HEK293 (cell line): ENCODE measurements around the gene PAN2.

Experiments used
- BCL6B ChIP-seq: fragments of 450-650 bp; formaldehyde crosslinking; IDR thresholded peaks from 2 replicates; pipeline ENCODE4 v1.5.1; 2017; ENCODE audit warnings: missing biosample characterization, missing genetic modification characterization
- GLIS1 ChIP-seq: fragments of 450-650 bp; formaldehyde crosslinking; IDR thresholded peaks from 2 replicates; pipeline ENCODE4 v1.5.1; 2016; ENCODE audit warnings: missing biosample characterization, missing genetic modification characterization
- KLF1 ChIP-seq: fragments of 450-650 bp; formaldehyde crosslinking; IDR thresholded peaks from 2 replicates; pipeline ENCODE4 v1.5.1; 2016; ENCODE audit warnings: missing biosample characterization, missing genetic modification characterization
- KLF10 ChIP-seq: fragments of 450-650 bp; IDR thresholded peaks from 2 replicates; pipeline ENCODE4 v1.5.1; 2018; ENCODE audit warnings: missing biosample characterization, mild to moderate bottlenecking, missing genetic modification characterization
- OSR2 ChIP-seq: fragments of 450-650 bp; formaldehyde crosslinking; IDR thresholded peaks from 2 replicates; pipeline ENCODE4 v1.5.1; 2016; ENCODE audit warnings: missing biosample characterization, missing genetic modification characterization
- SCRT1 ChIP-seq: fragments of 450-650 bp; formaldehyde crosslinking; IDR thresholded peaks from 2 replicates; pipeline ENCODE4 v1.5.1; 2016; ENCODE audit warnings: missing biosample characterization, missing genetic modification characterization, borderline replicate concordance
- ZBTB1 ChIP-seq: fragments of 450-650 bp; formaldehyde crosslinking; IDR thresholded peaks from 2 replicates; pipeline ENCODE4 v1.5.1; 2016; ENCODE audit warnings: missing biosample characterization, missing genetic modification characterization
- ZFP3 ChIP-seq: fragments of 450-650 bp; formaldehyde crosslinking; IDR thresholded peaks from 2 replicates; pipeline ENCODE4 v1.5.1; 2016; ENCODE audit warnings: low read depth, missing biosample characterization, missing genetic modification characterization
- ZNF175 ChIP-seq: fragments of 450-650 bp; formaldehyde crosslinking; IDR thresholded peaks from 2 replicates; pipeline ENCODE4 v1.5.1; 2016; ENCODE audit warnings: missing biosample characterization, missing genetic modification characterization
- ZNF302 ChIP-seq: fragments of 450-650 bp; formaldehyde crosslinking; IDR thresholded peaks from 2 replicates; pipeline ENCODE4 v1.5.1; 2016; ENCODE audit warnings: missing biosample characterization, missing genetic modification characterization, low read depth
- ZNF311 ChIP-seq: fragments of 450-650 bp; formaldehyde crosslinking; IDR thresholded peaks from 2 replicates; pipeline ENCODE4 v1.5.1; 2017; ENCODE audit warnings: missing biosample characterization, missing genetic modification characterization, borderline replicate concordance
- ZNF404 ChIP-seq: fragments of 450-650 bp; formaldehyde crosslinking; IDR thresholded peaks from 2 replicates; pipeline ENCODE4 v1.5.1; 2017; ENCODE audit warnings: missing biosample characterization, missing genetic modification characterization
- ZNF426 ChIP-seq: fragments of 450-650 bp; formaldehyde crosslinking; IDR thresholded peaks from 2 replicates; pipeline ENCODE4 v1.5.1; 2017; ENCODE audit warnings: missing biosample characterization, missing genetic modification characterization, mild to moderate bottlenecking, inconsistent platforms, moderate library complexity
- ZNF449 ChIP-seq: fragments of 450-650 bp; formaldehyde crosslinking; IDR thresholded peaks from 2 replicates; pipeline ENCODE4 v1.5.1; 2017; ENCODE audit warnings: missing biosample characterization, mild to moderate bottlenecking, missing genetic modification characterization, moderate library complexity
- ZNF513 ChIP-seq: fragments of 450-650 bp; IDR thresholded peaks from 2 replicates; pipeline ENCODE4 v1.5.1; 2018; ENCODE audit warnings: missing biosample characterization, missing genetic modification characterization
- ZNF518A ChIP-seq: fragments of 450-650 bp; formaldehyde crosslinking; conservative IDR thresholded peaks from 2 replicates; pipeline ENCODE4 v1.5.1; 2016; ENCODE audit warnings: low read depth, missing biosample characterization, missing genetic modification characterization
- ZNF621 ChIP-seq: fragments of 450-650 bp; formaldehyde crosslinking; IDR thresholded peaks from 2 replicates; pipeline ENCODE4 v1.5.1; 2017; ENCODE audit warnings: missing biosample characterization, missing genetic modification characterization
- ZNF629 ChIP-seq: fragments of 450-650 bp; formaldehyde crosslinking; IDR thresholded peaks from 2 replicates; pipeline ENCODE4 v1.5.1; 2017; ENCODE audit warnings: missing biosample characterization, missing genetic modification characterization
- ZNF777 ChIP-seq: fragments of 450-650 bp; formaldehyde crosslinking; IDR thresholded peaks from 2 replicates; pipeline ENCODE4 v1.5.1; 2017; ENCODE audit warnings: missing biosample characterization, missing genetic modification characterization, borderline replicate concordance
- ZSCAN5A ChIP-seq: fragments of 450-650 bp; formaldehyde crosslinking; IDR thresholded peaks from 2 replicates; pipeline ENCODE4 v1.5.1; 2016; ENCODE audit warnings: missing biosample characterization, missing genetic modification characterization
- TF ChIP-seq, protein P1 (sequence below): fragments of 450-650 bp; formaldehyde crosslinking; IDR thresholded peaks from 2 replicates; pipeline ENCODE4 v1.5.1; 2016; ENCODE audit warnings: missing biosample characterization, missing genetic modification characterization
- TF ChIP-seq, protein P2 (sequence below): fragments of 450-650 bp; formaldehyde crosslinking; IDR thresholded peaks from 2 replicates; pipeline ENCODE4 v1.5.1; 2016; ENCODE audit warnings: missing biosample characterization, missing genetic modification characterization, borderline replicate concordance
- TF ChIP-seq, protein P3 (sequence below): fragments of 450-650 bp; formaldehyde crosslinking; IDR thresholded peaks from 2 replicates; pipeline ENCODE4 v1.5.1; 2017; ENCODE audit warnings: missing biosample characterization, missing genetic modification characterization

PAN2 gene

DNA sequence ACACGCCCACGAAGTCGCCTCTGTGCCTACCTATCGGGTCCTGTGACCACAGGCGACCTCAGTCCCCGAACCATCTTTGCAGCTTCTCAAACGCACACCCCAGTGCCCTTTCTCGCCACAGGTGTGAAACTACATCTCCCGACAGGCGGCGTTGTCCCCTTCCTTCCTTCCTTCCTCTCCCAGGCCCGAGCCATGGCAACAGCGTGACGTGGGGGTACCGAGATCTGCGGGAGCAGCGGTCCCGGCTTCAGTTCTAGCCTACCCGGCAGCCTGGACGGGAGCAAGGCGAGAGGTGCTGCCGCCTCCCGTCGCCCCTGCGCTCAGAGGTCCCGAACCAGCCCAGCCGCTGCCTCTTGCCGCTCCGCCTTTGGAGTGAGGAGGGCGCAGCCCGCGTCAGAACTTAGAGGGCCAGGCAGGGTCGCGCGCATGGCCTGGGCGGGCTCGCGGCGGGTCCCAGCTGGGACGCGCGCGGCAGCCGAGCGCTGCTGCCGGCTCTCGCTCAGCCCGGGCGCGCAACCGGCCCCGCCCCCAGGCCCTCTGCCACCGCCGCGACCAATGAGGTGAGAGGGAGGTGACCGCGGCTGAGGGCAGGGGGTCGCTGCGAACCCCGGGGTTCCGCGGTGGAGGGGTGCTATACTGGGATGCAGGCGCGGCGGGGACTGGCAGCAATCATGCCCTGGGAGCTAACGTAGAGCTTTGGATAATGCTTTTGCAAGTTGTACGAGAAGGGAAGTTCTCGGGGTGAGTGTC is 66.9 kb downstream of the PAN2 start, which contains the start of gene COQ10A (continued):
- TF ChIP-seq ZSCAN5A = 0 out of 2 replicates have a peak, but pooled peaks have one; percentile 80
- TF ChIP-seq ZNF518A = no peak
- TF ChIP-seq ZNF426 (tag by site-specific recombination) = no peak
- no peak for TF ChIP-seq ZNF777 (tag by site-specific recombination)
- TF ChIP-seq ZNF404 (tag by site-specific recombination) = no peak
- TF ChIP-seq ZNF621 = no peak
- peak; percentile 54 for TF ChIP-seq OSR2 (tag by site-specific recombination)
- TF ChIP-seq ZNF311 (tag by site-specific recombination) = no peak
- peak; percentile 94 for TF ChIP-seq ZNF629 (tag by site-specific recombination)
- TF ChIP-seq, protein P1, sequence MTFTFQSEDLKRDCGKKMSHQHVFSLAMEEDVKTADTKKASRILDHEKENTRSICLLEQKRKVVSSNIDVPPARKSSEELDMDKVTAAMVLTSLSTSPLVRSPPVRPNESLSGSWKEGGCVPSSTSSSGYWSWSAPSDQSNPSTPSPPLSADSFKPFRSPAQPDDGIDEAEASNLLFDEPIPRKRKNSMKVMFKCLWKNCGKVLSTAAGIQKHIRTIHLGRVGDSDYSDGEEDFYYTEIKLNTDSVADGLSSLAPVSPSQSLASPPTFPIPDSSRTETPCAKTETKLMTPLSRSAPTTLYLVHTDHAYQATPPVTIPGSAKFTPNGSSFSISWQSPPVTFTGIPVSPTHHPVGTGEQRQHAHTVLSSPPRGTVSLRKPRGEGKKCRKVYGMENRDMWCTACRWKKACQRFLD (tag by site-specific recombination) = no peak
- no peak for TF ChIP-seq BCL6B (tag by site-specific recombination)
- no peak for TF ChIP-seq ZFP3
- TF ChIP-seq, protein P2, sequence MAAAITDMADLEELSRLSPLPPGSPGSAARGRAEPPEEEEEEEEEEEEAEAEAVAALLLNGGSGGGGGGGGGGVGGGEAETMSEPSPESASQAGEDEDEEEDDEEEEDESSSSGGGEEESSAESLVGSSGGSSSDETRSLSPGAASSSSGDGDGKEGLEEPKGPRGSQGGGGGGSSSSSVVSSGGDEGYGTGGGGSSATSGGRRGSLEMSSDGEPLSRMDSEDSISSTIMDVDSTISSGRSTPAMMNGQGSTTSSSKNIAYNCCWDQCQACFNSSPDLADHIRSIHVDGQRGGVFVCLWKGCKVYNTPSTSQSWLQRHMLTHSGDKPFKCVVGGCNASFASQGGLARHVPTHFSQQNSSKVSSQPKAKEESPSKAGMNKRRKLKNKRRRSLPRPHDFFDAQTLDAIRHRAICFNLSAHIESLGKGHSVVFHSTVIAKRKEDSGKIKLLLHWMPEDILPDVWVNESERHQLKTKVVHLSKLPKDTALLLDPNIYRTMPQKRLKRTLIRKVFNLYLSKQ = no peak
- TF ChIP-seq ZNF449 (tag by site-specific recombination) = no peak
- TF ChIP-seq, protein P3, sequence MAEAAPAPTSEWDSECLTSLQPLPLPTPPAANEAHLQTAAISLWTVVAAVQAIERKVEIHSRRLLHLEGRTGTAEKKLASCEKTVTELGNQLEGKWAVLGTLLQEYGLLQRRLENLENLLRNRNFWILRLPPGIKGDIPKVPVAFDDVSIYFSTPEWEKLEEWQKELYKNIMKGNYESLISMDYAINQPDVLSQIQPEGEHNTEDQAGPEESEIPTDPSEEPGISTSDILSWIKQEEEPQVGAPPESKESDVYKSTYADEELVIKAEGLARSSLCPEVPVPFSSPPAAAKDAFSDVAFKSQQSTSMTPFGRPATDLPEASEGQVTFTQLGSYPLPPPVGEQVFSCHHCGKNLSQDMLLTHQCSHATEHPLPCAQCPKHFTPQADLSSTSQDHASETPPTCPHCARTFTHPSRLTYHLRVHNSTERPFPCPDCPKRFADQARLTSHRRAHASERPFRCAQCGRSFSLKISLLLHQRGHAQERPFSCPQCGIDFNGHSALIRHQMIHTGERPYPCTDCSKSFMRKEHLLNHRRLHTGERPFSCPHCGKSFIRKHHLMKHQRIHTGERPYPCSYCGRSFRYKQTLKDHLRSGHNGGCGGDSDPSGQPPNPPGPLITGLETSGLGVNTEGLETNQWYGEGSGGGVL (tag by site-specific recombination) = no peak
- TF ChIP-seq SCRT1 = peak; percentile 98
- peak; percentile 71 for TF ChIP-seq GLIS1 (tag by site-specific recombination)
- 0 out of 2 replicates have a peak, but pooled peaks have one; percentile 7 for TF ChIP-seq ZNF513
- peak; percentile 39; the same call in 1 of the 2 replicates for TF ChIP-seq KLF1
- peak; percentile 41; the same call in 1 of the 2 replicates for TF ChIP-seq KLF10 (tag by site-specific recombination)
- TF ChIP-seq ZBTB1 (tag by site-specific recombination) = no peak
- TF ChIP-seq ZNF175 (tag by site-specific recombination) = no peak
- TF ChIP-seq ZNF302 (tag by site-specific recombination) = no peak
